GM18520 (cell line): ENCODE measurements around the gene NOS1AP.

Source experiments
- ATAC-seq: cut with Tn5 transposase; IDR thresholded peaks from one replicate; pipeline ENCODE4 v1.9.1; 2021; ENCODE audit not compliant: unreplicated experiment

The NOS1AP gene

GRCh38 chr1:162088281-162088969, 18.9 kb downstream of the NOS1AP start:
- no peak for ATAC-seq

GRCh38 chr1:162089748-162090147, 20.3 kb downstream of the NOS1AP start:
- no peak for ATAC-seq

- ATAC-seq = no peak
Observed at GRCh38 chr1:162090378-162090777, 20.9 kb downstream of the NOS1AP start.

GRCh38 chr1:162091681-162092524, 22.4 kb downstream of the NOS1AP start:
- ATAC-seq = no peak

GRCh38 chr1:162093095-162093494, 23.6 kb downstream of the NOS1AP start:
- no peak for ATAC-seq

- no peak for ATAC-seq
Observed at GRCh38 chr1:162094271-162094670, 24.8 kb downstream of the NOS1AP start.

- ATAC-seq = no peak
Observed at GRCh38 chr1:162094723-162095122, 25.2 kb downstream of the NOS1AP start.

- no peak for ATAC-seq
Observed at GRCh38 chr1:162107911-162108310, 38.4 kb downstream of the NOS1AP start.

- no peak for ATAC-seq
Observed at GRCh38 chr1:162108426-162108825, 38.9 kb downstream of the NOS1AP start.

- no peak for ATAC-seq
Observed at GRCh38 chr1:162110910-162111309, 41.4 kb downstream of the NOS1AP start.

- ATAC-seq = no peak
Observed at GRCh38 chr1:162111572-162111971, 42.1 kb downstream of the NOS1AP start.

- ATAC-seq = no peak
Observed at GRCh38 chr1:162113419-162113818, 43.9 kb downstream of the NOS1AP start.

GRCh38 chr1:162117039-162117774, 47.7 kb downstream of the NOS1AP start:
- ATAC-seq = no peak

GRCh38 chr1:162118063-162118462, 48.6 kb downstream of the NOS1AP start:
- ATAC-seq = no peak

GRCh38 chr1:162128693-162129356, 59.3 kb downstream of the NOS1AP start:
- no peak for ATAC-seq

GRCh38 chr1:162130308-162130707, 60.8 kb downstream of the NOS1AP start:
- ATAC-seq = no peak

GRCh38 chr1:162131400-162132321, 62.2 kb downstream of the NOS1AP start:
- ATAC-seq = no peak

- ATAC-seq = no peak
Observed at GRCh38 chr1:162133566-162133965, 64.1 kb downstream of the NOS1AP start.

GRCh38 chr1:162134646-162135045, 65.2 kb downstream of the NOS1AP start:
- no peak for ATAC-seq

- no peak for ATAC-seq
Observed at GRCh38 chr1:162135271-162135775, 65.8 kb downstream of the NOS1AP start.
